GM12873 (cell line): ENCODE data around the gene DDX1.

Source experiments
- TF ChIP-seq, protein P1 (sequence below): IDR thresholded peaks from 2 replicates; pipeline ENCODE4 v1.5.1; 2012; ENCODE audit warnings: low read depth, mild to moderate bottlenecking, moderate library complexity, low read length, control low read depth; ENCODE audit not compliant: insufficient read depth; ENCODE audit errors: missing control alignments

The DDX1 gene

DNA sequence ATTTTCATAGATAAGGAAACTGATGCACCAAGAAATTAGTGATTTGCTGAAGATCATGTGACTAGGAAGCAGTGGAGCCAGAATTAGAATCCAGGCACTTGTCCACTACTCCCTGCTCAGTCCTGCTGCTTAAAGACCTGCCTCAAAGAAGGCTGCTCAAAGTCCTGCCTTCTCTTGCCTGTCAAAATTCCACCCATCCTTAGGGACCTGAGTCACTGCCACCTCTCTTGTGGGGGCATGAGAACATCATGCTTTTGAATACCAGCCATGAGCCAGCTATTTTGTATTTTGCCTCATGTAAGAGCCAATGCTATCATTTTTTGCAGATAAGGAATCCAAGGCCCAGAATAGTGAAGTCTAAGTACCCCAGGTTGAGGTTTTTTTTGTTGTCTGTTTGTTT is 47.1 kb downstream of the DDX1 start:
- TF ChIP-seq, protein P1, sequence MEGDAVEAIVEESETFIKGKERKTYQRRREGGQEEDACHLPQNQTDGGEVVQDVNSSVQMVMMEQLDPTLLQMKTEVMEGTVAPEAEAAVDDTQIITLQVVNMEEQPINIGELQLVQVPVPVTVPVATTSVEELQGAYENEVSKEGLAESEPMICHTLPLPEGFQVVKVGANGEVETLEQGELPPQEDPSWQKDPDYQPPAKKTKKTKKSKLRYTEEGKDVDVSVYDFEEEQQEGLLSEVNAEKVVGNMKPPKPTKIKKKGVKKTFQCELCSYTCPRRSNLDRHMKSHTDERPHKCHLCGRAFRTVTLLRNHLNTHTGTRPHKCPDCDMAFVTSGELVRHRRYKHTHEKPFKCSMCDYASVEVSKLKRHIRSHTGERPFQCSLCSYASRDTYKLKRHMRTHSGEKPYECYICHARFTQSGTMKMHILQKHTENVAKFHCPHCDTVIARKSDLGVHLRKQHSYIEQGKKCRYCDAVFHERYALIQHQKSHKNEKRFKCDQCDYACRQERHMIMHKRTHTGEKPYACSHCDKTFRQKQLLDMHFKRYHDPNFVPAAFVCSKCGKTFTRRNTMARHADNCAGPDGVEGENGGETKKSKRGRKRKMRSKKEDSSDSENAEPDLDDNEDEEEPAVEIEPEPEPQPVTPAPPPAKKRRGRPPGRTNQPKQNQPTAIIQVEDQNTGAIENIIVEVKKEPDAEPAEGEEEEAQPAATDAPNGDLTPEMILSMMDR = no peak

DNA sequence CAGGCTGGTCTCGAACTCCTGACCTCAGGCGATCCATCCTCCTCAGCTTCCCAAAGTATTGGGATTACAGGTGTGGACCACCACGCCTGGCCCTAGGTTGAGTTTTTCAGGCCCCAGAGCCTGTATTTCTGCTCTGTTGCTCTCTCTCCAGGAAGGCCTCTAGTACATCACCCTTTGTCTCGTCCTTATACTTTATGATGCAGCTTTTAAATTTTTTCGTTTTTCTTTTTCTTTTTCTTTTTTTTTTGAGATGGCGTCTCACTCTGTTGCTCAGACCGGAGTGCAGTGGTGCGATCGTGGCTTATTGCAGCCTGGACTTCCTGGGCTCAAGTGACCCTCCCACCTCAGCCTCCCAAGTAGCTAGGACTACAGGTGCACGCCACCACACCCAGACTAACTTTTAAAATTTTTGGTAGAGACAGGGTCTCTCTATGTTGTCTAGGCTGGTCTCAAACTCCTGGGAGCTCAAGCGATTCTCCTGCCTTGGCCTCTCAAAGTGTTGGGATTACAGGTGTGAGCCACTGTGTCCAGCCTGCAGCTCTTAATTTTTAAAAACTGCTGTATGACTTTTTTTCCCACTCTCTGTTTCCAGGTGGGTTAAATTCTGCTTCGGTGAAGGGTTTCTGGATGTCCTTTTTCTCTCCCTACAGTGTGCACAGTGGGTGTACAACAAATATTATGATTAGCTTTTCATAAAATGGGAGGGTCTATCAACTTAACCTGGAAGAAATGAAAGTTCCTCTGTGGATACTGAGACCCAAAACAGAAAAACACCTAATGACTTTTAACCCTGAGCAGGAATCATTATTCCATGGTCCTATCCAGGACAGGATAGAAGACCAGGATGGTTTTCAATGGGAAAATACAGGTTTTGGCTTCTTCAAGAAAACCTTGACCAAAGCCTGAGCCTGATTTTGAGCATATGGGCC is 47.9 kb downstream of the DDX1 start:
- TF ChIP-seq, protein P1 = no peak

DNA sequence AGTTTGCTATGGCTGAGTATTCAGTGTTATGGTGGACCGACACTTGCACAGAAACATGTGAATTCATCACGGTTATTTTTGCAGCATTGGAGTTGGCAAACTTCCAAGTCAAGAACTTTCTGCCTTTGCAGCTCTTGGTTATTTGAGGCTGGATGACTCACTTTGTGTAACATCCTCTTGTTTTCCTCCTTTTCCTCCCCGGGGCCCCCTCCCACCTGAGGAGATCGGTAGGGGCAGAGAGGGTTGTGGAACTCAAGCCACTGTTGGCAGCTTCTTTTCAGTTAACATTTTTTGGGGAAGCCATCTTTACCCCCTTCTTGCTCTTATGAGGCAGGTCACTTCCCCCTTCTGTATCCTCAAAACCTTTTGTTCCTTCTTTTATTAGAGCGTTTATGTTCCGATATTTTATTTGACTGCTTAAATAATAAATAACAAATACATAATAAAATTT is 48.6 kb downstream of the DDX1 start:
- TF ChIP-seq, protein P1 = no peak

DNA sequence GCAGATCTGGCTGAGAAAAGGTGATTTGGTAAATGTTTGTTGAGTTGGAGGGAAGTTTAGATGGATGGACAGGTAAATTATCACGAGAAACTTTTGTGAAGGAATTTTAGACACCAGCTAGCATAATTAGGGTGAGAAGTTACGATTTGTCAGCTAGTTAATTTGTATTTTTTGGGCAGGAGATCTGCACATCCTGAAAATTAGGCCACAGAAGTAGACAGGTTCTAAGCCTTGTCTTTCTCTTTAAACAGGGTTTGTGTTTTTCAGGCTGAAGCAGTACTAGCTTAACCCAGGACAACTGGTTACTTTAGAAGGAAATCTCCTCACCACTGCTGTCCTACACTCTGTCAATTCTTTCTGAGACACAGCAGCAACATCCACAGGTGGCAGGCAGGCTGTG is 49.1 kb downstream of the DDX1 start:
- TF ChIP-seq, protein P1 = no peak

DNA sequence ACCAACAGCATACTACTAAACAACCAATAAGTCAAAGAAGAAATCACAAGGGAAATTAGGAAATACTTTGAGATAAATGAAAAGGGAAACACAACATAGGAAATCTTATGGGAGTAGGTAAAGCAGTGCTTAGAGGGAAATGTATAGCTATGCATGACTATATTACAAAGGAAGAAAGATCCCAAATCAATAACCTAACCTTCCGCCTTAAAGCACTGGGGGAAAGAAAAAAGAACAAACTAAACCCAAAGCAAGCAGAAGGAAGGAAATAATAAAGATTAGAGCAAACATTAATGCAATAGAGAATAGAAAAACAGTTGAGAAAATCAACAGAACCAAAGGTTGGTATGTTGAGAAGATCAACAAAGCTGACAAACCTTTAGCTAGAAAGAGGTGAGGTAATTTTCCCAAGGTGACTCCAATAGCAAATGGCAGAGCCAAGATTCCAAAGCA is 49.9 kb downstream of the DDX1 start:
- TF ChIP-seq, protein P1 = no peak

DNA sequence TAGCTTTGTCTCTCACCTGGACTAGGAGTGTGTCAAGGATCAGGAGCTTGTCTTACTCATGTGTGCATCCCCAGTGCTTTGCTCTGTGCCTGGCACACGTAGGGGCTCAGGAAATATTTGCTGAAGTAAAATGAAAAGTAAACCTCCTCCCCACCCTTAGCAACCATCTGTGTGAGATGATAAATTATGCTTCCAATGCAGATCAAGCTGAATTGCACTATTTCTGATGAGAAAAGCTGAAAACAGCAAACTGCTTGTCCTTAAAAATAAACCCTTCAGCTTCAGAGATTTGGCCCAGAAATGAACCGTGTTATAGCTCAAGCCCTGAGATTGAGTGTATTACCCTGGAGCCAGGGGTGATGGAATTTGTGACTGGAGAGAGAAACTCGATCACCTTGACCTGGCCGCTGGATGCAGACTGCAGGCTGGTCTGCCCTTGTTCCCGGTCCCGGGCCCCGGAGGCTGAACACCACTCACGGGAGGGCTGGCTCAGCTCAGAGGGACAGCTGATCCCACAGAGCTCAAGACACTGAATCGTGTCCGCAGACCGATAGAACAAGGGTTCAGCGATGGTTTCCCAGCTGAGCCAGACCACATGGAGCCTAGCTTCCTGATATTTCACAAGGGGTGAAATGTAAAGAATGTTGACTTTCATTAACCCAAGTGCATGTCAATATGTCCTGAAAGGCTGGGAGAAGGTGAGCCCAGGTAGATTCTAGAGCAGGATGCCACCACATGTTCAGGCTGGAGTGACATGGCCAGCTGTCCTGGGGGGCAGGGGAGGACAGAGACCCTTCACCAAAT is 50.5 kb downstream of the DDX1 start:
- TF ChIP-seq, protein P1 = no peak
